Forelimb muscle (tissue), 1 donor: ENCODE data around the gene C3orf20. TPM values are rescaled to one million over a fixed set of nuclear protein-coding genes. Genes with fewer than 3 reads are reported as not detected.
"Not testable (repeated sequence)": the region's sequence is repeated elsewhere in the genome, so short reads cannot be mapped to it uniquely, and the experiment has no call there.

Experiments
- DNase-seq: peaks from one replicate; pipeline ENCODE4 v3.0.0-alpha.2; 2013; ENCODE audit warnings: low read depth
- polyA plus RNA-seq: library from polyadenylated mRNA; unstranded; fragments of 120-200 nt; gene quantifications from one replicate; pipeline ENCODE4 v1.2.1, GENCODE V29; 2013; ENCODE audit not compliant: insufficient read length

Gene C3orf20
- polyA plus RNA-seq, 1 donor: 0.11 TPM

DNA sequence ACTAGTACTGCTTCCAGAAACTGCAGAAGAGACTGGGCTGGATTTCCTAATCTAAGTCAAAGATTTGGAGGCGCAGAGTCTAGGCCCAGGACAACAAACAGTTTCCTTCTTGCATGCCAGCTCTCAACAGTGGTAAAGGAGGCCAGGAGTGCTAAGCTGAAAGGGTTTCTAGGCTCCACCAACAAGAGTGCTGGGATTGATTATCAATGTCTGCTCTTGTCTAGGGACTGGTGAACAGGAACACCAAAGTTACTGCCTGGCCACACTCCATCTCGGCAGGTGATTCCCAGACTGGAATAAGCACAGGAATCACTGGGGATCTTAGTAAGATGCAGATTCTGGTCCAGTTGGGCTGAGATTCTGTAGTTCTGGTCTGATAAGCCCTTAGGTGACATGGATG lies 121.1 kb downstream of the C3orf20 start:
- DNase-seq: no peak

- DNase-seq: no peak
Measured at GRCh38 chr3:14796403-14797077, 121.6 kb downstream of the C3orf20 start.

DNA sequence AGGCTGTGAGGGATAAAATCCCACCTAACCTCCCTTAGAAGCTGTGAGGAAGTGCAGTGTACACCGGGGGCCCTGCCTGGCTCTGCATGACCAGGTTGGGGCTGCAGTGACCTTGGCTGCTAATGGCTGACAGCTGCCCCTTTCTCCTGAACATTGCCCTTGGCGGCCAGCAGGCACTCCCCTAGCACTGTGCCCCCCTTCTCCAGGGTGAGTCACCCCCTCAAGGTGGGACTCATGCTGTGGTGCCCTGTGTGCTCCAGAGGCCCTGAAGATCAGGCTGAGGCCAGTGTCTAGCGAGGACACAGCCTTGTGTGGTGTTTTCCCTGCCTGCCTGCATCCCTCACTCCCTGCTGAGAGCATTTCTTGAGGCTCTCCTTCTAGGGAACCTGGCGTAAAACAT lies 122.8 kb downstream of the C3orf20 start:
- DNase-seq: no peak

GRCh38 chr3:14798231-14798630 lies 123.3 kb downstream of the C3orf20 start:
- no peak for DNase-seq

- DNase-seq: no peak
Measured at GRCh38 chr3:14799146-14799545, 124.2 kb downstream of the C3orf20 start.

DNA sequence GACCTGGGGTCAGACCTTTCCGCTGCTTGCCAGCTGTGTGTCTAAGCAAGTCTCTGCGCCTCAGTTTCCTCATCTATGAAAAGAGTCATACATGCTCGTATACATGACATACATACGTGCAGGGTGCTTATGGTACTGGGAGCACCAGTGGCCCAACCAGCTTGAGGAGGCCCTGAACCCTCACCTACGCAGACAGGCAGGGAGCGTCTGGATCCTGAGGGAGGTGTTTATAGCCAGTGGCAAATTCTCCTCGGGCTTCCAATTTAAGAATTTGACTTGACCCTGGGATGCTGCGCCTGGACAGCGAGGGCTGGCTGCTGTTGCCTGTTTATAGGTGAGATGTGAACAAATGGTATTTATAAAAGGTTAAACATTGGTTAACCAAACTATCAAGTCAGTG lies 126.1 kb downstream of the C3orf20 start:
- no peak for DNase-seq

GRCh38 chr3:14801668-14802380 lies 126.9 kb downstream of the C3orf20 start:
- no peak for DNase-seq

DNA sequence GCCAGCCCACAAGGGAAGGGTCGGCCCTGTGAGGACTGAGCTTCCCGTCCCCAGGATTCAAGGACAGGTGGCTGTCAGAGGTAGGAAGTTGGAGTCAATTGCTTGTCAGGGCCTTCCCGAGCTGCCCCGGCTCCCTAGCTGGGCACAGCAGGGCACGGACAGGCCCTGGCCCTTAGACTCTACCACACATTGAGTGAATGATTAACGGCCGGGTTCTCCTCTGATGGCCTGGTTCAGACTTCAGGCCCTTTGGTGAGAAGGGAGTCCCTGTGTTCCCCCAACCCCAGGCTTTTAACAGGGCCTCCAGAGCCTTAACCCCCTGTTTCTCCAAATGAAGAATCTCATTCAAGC lies 127.4 kb downstream of the C3orf20 start:
- DNase-seq: no peak

DNA sequence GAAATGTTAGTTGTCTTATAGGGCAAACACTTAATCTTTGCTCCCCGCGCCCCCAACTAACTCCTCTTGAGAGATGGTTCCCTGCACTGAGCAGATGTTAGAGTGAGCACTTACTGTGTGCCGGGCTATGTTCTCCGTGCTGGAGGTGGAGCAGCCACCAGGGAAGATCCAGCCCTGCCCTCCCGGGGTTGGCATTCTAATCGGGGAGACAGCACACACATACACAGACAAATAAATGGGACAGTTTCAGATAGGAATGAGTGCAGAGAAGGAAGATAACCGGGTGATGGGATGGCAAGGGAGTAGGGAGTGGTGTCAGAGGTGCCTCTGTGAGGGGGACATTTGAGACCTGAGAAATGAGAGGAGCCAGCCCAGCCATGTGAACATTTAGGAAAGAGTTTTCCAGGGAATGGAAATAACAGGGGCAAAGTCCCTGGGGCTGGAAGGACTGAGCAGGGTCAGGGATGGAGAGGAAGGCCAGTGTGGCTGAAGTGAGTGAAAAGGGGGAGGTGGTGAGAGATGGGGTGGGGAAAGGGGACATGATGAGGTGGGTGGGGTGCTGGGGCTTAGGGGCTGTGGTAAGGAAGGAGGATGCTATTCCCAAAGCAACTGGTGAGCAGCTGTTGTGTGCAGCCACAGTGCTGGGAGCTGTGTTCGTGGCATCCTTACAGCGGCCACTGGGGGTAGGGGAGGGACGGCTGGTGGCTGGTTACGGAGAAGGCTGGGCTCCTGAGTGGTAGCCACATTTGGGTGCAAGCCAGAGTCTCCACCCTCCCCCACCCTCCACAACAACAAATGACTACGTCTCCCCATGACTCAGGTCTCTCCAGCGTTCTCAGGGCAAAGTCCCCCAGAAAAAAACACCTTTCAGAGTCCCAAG lies 128.4 kb downstream of the C3orf20 start:
- no peak for DNase-seq

- no peak for DNase-seq
Measured at GRCh38 chr3:14803981-14804834, 129.3 kb downstream of the C3orf20 start.

DNA sequence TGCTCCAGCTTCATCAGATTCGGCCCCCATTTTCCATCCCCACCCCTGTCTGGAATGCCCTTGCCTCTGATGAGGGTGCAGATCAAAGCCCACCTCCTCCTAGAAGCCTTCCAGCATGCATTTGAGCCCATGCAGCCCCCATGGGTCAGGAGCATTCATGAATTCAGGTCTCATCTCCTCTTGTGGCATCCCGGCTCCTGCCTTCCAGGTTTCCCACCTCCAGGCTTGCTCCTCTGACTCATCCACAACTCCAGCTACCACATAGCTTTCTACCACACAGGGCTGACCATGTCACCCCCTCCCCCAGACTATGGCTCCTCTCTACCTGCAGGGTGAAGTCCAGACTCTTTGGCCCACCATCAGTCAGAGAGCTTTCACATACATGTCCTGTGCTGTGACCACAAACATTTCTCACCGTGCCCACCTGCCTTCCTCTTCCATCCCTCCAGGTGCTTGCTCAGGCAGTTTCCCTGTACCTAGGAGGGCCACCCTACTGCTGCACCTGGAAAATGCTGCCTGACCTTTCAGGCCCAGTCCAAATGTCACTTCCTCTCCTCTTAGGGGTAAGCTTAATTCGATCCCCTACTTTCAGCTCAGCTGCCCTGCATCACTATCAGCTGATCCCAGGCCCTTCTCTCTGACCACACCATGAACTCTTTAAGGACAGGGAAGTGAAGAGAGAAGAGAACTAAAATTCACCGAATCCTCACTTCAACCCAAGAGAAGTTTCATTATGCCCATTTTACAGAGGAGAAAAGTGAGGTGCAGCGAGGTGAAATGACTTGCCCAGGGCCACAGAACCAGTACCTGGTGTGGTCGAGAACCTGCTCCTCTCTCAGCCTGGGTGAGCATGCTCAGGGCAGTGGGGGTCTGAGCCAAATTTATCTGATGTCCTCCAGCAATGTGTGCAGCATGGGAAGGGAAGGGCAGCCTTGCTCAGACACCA lies 130.2 kb downstream of the C3orf20 start:
- no peak for DNase-seq

DNA sequence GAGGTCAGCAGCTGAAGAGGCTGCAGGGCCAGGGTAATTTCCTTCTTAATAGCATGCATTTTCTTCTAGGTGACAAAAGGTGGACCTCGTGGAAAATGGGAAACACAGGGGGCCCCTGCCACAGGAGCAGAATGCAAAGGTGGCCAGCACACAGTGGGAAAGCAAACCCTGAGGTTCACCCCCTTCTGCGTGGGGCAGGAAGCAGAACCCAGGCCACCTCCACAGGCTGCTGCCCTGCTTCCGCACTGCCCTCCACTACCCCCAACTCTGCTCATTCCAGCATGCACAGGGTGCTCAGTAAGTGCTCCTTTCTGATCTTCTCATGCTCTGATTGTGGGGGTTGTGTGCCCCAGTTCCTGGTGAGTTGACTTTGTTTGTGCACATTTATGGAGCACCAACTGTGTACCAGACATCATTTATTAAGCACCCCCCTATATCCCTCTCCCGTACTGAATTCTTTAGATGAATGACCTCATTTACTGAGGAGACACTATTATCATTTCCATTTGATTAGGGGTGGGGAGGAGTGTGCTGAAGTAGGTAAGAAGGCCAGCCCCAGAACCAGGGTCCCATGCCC lies 131.1 kb downstream of the C3orf20 start:
- DNase-seq: no peak

GRCh38 chr3:14806641-14807263 lies 131.8 kb downstream of the C3orf20 start:
- no peak for DNase-seq

DNA sequence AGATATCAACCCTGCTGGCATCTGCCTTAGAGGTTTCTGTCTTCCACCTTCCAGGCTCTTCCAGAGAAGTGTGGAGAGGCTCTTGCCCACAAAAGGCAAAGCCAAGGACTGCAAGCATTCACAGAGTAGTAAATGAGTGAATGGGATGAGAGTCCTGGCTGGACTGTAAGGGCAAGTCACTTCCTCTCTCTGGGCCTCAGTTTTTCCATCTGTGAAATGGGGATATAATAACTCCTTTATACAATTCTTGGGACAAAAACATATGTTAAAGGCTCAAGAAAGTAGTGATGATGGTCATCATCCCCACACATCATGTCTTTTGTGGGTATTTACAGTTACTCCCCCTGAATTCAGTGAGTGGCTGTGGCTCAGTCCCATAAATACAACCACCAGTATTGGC lies 133.1 kb downstream of the C3orf20 start:
- DNase-seq: no peak

- no peak for DNase-seq
Measured at GRCh38 chr3:14808502-14809266, 133.7 kb downstream of the C3orf20 start.

DNA sequence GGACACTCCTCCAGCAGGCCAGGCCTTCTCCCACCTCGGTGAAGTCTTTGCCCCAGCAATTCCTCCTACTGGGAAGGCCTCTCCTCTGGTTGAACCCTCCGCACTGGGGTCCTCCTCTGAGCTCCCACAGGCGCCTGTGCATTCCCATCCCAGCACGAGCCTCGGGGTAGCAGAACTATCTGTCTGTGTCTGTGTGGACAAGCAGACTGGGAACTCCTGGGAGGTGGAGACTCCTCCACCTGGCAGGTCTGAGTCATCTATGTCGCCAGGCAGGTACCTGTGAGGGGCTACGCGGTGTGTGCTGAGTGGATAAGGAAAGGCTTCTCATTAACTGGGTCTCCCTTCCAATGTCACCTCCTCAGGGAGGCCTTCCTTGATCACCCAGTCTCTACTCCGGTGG lies 134.7 kb downstream of the C3orf20 start:
- not testable (repeated sequence) for DNase-seq

DNA sequence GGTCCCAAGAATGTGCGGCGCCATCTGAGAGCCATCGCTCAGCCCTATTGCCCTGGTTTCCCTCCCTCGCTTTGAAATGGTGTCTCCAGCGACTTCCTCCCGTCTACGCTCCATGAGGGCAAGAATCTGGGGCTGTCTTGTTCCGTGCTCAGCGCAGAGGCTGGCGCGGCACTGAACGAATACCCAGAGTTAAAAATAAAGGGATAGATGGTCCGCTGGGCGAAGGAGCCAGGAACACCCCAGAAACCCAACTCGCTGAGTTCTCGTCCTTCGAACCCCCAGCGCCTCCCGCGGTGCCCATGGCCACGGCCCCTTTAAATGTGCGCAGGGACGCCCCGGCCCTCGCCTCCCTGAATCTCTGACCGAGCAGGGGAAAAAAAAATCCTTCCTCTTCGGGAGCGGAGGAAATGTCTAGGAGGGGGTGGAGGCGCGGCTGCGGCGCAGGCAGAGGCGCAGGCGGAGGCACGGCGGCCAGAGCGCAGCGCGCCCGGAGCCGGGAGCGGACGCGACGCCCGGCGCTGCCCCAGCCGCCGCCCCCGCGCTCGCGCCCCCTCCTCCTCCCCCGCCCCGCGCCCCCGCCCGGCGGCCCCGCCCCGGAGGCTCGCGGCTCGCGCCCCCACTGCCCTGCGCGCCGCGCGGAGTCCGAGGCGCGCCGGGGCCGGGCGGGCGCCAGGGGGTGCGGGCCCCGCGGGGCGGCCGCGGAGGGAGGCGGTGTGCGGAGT lies 135.3 kb downstream of the C3orf20 start:
- DNase-seq: no peak
